ENCODE results near the gene MYO3A. TPM values are rescaled to one million over a fixed set of nuclear protein-coding genes. Genes with fewer than 3 reads are reported as not detected.

The MYO3A gene
- total RNA-seq, 2 experiments from 2014 or later, result not detected

DNA sequence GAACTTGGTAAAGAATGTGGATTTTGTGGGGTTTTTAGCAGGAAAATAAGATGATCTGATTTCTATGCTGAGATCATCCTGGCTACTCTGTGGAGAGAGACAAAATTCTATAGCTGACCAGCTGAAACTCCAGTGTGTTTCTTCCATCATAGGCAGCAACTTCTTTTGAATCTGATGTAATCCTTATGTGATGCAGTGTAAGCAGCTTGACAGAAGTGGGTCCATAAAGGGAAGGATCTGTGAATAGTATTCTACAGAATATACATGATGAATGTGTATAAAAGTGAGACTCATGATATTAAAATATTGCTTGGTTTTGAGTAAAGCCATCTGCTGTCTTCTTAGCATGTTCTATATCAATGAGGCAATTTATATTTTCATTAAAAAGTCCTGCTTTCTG, 4.4 kb downstream of the MYO3A start:
- ATAC-seq (no peak), DNase-seq (no peak)
- ChIA-PET CTCF (no interaction called here), POLR2A (no interaction called here)
- Mint-ChIP-seq H3K4me1 (peaks cover 7% of the 10 kb centered on the region), H3K9me3 (ENCODE audit: low read depth) (no peaks in the 10 kb centered on the region), H3K4me3 (no peak overlapping the region), H3K27me3 (peaks cover 27% of the 10 kb centered on the region), H3K36me3 (ENCODE audit: low read depth) (no peaks in the 10 kb centered on the region), H3K27ac (no peak overlapping the region)
- intact Hi-C loops (cut with DNase I, micrococcal nuclease), result no loop called here

DNA sequence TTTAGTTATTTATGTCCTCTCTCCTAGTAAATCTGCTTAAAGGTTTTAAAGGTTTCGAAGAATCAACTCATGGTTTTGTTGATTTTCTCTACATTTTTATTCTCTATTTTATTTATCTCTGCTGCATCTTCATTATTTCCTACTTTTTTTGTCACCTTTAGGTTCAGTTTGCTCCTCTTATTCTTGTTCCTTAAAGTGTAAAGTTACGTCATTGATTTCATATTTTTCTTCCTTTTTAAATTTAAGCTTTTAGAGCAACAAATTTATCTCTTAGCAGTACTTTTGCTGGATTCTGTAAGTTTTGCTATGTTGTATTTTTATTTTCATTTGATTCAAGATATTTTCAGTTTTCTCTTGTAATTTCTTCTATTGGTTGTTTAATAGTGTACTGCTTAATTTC, 10.7 kb downstream of the MYO3A start:
- ChIA-PET CTCF (no interaction called here), POLR2A (no interaction called here)
- H3K4me1 Mint-ChIP-seq, result no peaks in the 10 kb centered on the region
- no peak for DNase-seq
- H3K9me3 Mint-ChIP-seq (ENCODE audit: low read depth), result peaks cover 11% of the 10 kb centered on the region
- no peaks in the 10 kb centered on the region for H3K36me3 Mint-ChIP-seq (ENCODE audit: low read depth)
- no peak overlapping the region for H3K27ac Mint-ChIP-seq
- no peak for ATAC-seq
- peaks cover 19% of the 10 kb centered on the region for H3K27me3 Mint-ChIP-seq
- intact Hi-C loops (cut with DNase I, micrococcal nuclease), result no loop called here
- no peak overlapping the region for H3K4me3 Mint-ChIP-seq

GRCh38 chr10:25952857-25953256, 18.8 kb downstream of the MYO3A start:
- Mint-ChIP-seq H3K27ac (no peak overlapping the region), H3K4me1 (no peaks in the 10 kb centered on the region), H3K4me3 (no peak overlapping the region), H3K9me3 (ENCODE audit: low read depth) (peaks cover 4% of the 10 kb centered on the region), H3K36me3 (ENCODE audit: low read depth) (no peaks in the 10 kb centered on the region), H3K27me3 (peaks cover 10% of the 10 kb centered on the region)
- CTCF ChIA-PET, result no interaction called here
- no peak for DNase-seq
- POLR2A ChIA-PET, result no interaction called here
- intact Hi-C loops (cut with DNase I, micrococcal nuclease), result no loop called here
- no peak for ATAC-seq

DNA sequence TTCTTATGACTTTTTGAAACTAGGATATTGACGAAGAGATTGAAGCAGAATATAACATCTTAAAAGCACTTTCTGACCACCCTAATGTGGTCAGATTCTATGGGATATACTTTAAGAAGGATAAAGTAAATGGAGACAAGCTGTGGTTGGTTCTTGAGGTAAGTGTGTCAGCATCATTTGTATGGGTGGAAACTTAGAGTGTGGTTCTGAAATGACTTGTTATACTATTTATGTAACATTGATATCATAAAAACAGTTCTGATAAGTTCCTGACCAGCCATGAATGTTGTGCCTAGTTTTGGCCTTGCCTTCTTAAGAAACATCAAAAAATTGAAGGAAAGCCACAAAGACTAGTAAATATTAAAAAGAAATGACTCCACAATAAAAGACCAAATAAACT, 20.8 kb downstream of the MYO3A start:
- Mint-ChIP-seq H3K4me1 (no peaks in the 10 kb centered on the region), H3K4me3 (no peak overlapping the region), H3K27me3 (peaks cover 11% of the 10 kb centered on the region), H3K27ac (no peak overlapping the region), H3K36me3 (ENCODE audit: low read depth) (no peaks in the 10 kb centered on the region), H3K9me3 (ENCODE audit: low read depth) (peaks cover 4% of the 10 kb centered on the region)
- intact Hi-C loops (cut with DNase I, micrococcal nuclease), result no loop called here
- no peak for ATAC-seq
- DNase-seq, result no peak
- ChIA-PET POLR2A (no interaction called here), CTCF (no interaction called here)

DNA sequence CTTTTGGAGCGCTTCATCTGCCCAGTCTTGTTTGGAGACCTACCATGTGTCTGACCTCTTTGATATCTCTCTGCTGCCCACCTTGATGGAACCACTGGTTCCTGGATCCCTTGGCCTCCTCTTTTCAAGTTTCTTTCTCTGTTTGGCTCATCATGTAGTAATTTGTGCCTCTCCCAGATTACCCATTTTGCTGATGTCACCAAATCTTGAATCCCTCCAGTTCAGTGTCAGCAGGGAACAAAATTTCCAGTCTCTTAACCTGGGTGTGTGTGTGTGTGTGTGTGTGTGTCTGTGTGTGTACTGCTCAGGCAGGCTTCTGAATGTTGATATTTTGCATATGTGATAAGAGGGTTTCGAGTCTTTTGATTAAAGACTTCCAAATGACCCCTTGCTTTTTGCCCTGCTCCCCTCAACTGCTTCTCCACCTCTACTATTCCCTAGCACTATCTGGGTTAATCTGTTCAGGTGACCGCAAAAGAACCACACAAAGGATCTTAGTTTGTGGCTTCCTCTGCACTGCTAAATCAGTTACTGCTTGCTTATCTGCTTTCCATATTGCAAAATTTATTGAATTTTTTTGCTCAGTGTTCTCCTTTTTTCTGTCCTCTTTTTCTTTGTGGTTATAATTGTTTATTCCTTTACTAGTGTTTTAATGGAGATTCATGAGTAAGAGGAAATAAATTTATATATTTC, 25.7 kb downstream of the MYO3A start:
- Mint-ChIP-seq H3K4me1 (no peaks in the 10 kb centered on the region), H3K4me3 (no peak overlapping the region), H3K36me3 (ENCODE audit: low read depth) (no peaks in the 10 kb centered on the region), H3K27me3 (peaks cover 8% of the 10 kb centered on the region), H3K27ac (no peak overlapping the region), H3K9me3 (ENCODE audit: low read depth) (peaks cover 4% of the 10 kb centered on the region)
- ATAC-seq, result no peak
- ChIA-PET CTCF (no interaction called here), POLR2A (no interaction called here)
- no peak for DNase-seq
- intact Hi-C loops (cut with DNase I, micrococcal nuclease), result no loop called here

- POLR2A ChIA-PET, result no interaction called here
- Mint-ChIP-seq H3K27ac (no peak overlapping the region), H3K9me3 (ENCODE audit: low read depth) (no peaks in the 10 kb centered on the region), H3K27me3 (peaks cover 14% of the 10 kb centered on the region), H3K4me1 (no peaks in the 10 kb centered on the region), H3K4me3 (no peak overlapping the region), H3K36me3 (ENCODE audit: low read depth) (no peaks in the 10 kb centered on the region)
- ATAC-seq, result no peak
- intact Hi-C loops (cut with DNase I, micrococcal nuclease), result no loop called here
- DNase-seq, result no peak
- CTCF ChIA-PET, result no interaction called here
Observed at GRCh38 chr10:25965584-25965983, 31.6 kb downstream of the MYO3A start.

DNA sequence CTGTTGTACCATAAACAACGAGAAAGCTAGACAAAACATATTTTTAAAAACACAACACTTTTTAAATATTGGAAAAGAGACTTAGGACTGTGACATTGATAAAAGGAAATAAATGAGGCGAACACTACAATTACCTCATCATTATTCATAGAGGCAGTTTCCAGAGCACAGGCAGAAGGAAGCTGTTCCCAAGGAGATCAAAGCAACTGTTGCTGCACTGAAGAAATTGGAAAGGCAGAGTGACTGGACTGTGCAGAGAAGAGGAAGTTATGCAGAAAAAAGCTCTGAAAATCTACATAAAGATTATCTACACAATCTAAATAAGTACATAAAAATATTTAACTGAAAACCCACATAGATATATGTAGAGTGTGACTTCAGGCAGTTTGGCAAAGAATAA, 32.8 kb downstream of the MYO3A start:
- DNase-seq, result no peak
- ChIA-PET CTCF (no interaction called here), POLR2A (no interaction called here)
- peaks cover 13% of the 10 kb centered on the region for H3K27me3 Mint-ChIP-seq
- no peaks in the 10 kb centered on the region for H3K9me3 Mint-ChIP-seq (ENCODE audit: low read depth)
- no peak for ATAC-seq
- intact Hi-C loops (cut with DNase I, micrococcal nuclease), result no loop called here
- no peaks in the 10 kb centered on the region for H3K4me1 Mint-ChIP-seq
- H3K36me3 Mint-ChIP-seq (ENCODE audit: low read depth), result no peaks in the 10 kb centered on the region
- no peak overlapping the region for H3K4me3 Mint-ChIP-seq
- no peak overlapping the region for H3K27ac Mint-ChIP-seq

DNA sequence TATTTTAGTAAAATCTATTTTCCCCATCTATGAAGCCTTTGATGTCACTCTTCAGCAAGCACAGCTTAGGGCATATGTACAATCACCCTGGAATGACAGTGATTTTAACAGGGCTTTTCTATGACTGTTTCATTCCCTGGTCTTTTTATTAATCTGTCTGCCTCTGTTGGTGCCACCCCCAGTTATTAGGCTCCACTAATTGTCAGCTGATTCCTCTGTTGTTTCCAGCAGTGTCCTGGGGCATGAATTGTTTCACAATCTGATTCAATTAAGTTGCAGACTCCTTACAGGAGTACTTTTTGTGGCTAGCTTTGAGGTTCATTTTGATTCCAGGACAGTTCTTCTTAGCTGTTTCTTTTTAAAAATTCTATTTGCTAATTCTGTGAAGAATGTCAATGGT, 38.6 kb downstream of the MYO3A start:
- Mint-ChIP-seq H3K27ac (no peak overlapping the region), H3K9me3 (ENCODE audit: low read depth) (no peaks in the 10 kb centered on the region), H3K4me1 (no peaks in the 10 kb centered on the region), H3K36me3 (ENCODE audit: low read depth) (no peaks in the 10 kb centered on the region), H3K4me3 (no peak overlapping the region), H3K27me3 (peaks cover 5% of the 10 kb centered on the region)
- intact Hi-C loops (cut with DNase I, micrococcal nuclease), result no loop called here
- CTCF ChIA-PET, result no interaction called here
- no peak for DNase-seq
- POLR2A ChIA-PET, result no interaction called here
- no peak for ATAC-seq

DNA sequence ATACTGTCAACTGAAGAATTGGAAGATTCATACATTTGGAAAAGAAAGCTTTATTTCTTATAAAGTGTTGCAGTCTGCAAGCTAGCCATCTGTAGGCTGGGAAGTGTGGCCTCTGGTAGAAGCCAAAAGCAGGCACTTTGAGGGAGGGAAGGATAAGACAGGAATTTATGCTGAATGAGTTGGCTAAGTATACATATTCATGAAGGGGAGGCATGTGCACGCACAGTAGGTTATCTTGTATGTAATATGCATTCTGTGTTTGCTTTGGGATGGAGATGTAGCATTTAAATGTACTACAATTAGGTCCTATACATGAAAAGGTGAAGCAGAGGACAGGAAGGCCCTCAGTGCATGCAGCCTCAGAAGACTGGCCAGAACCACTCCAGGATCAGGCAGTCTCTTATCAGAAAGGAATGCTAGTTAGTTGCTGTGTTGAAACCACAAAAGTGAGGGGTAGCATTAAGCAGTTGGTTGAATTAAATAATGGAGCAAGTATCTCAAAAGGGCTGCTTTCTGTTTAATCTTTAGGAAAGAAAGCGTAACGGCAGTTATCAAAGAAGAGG, 40.9 kb downstream of the MYO3A start:
- ATAC-seq (no peak), DNase-seq (no peak)
- H3K36me3 Mint-ChIP-seq (ENCODE audit: low read depth), result no peaks in the 10 kb centered on the region
- H3K9me3 Mint-ChIP-seq (ENCODE audit: low read depth), result no peaks in the 10 kb centered on the region
- ChIA-PET CTCF (no interaction called here), POLR2A (no interaction called here)
- no peak overlapping the region for H3K4me3 Mint-ChIP-seq
- H3K27ac Mint-ChIP-seq, result no peak overlapping the region
- intact Hi-C loops (cut with DNase I, micrococcal nuclease), result no loop called here
- peaks cover 2% of the 10 kb centered on the region for H3K27me3 Mint-ChIP-seq
- H3K4me1 Mint-ChIP-seq, result no peaks in the 10 kb centered on the region

- POLR2A ChIA-PET, result no interaction called here
- no peak for DNase-seq
- Mint-ChIP-seq H3K4me3 (no peak overlapping the region), H3K36me3 (ENCODE audit: low read depth) (no peaks in the 10 kb centered on the region), H3K9me3 (ENCODE audit: low read depth) (no peaks in the 10 kb centered on the region), H3K27ac (no peak overlapping the region), H3K4me1 (no peaks in the 10 kb centered on the region), H3K27me3 (peaks cover 4% of the 10 kb centered on the region)
- intact Hi-C loops (cut with DNase I, micrococcal nuclease), result no loop called here
- no peak for ATAC-seq
- CTCF ChIA-PET, result no interaction called here
Observed at GRCh38 chr10:25978771-25979170, 44.7 kb downstream of the MYO3A start.

DNA sequence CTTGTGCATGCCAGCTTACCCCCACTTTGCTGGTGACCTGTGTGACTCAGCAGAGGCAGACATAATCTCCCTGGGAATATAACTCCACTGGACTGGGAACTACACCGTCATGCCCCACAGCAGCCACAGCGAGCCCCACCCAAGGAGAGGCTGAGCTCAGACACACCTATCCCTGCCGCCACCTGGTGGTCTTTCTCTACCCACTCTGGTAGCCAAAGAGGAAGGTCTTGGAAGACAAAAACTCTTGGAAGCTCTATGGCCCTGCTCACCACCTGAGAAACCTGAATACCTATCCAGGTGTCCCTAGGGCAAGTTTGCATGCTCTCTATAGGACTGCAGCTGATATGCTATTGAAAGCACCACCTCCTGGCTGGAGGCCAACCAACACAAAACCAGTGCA, 48.1 kb downstream of the MYO3A start:
- no peaks in the 10 kb centered on the region for H3K9me3 Mint-ChIP-seq (ENCODE audit: low read depth)
- DNase-seq (no peak), ATAC-seq (no peak)
- no peaks in the 10 kb centered on the region for H3K36me3 Mint-ChIP-seq (ENCODE audit: low read depth)
- H3K4me3 Mint-ChIP-seq, result no peak overlapping the region
- CTCF ChIA-PET, result no interaction called here
- no peaks in the 10 kb centered on the region for H3K4me1 Mint-ChIP-seq
- peaks cover 2% of the 10 kb centered on the region for H3K27me3 Mint-ChIP-seq
- no peak overlapping the region for H3K27ac Mint-ChIP-seq
- intact Hi-C loops (cut with DNase I, micrococcal nuclease), result no loop called here
- POLR2A ChIA-PET, result no interaction called here

GRCh38 chr10:25988583-25988982, 54.6 kb downstream of the MYO3A start:
- H3K9me3 Mint-ChIP-seq (ENCODE audit: low read depth), result no peaks in the 10 kb centered on the region
- DNase-seq (no peak), ATAC-seq (no peak)
- CTCF ChIA-PET, result no interaction called here
- no peak overlapping the region for H3K27ac Mint-ChIP-seq
- POLR2A ChIA-PET, result no interaction called here
- H3K4me3 Mint-ChIP-seq, result no peak overlapping the region
- no peaks in the 10 kb centered on the region for H3K27me3 Mint-ChIP-seq
- no peaks in the 10 kb centered on the region for H3K36me3 Mint-ChIP-seq (ENCODE audit: low read depth)
- no peaks in the 10 kb centered on the region for H3K4me1 Mint-ChIP-seq
- intact Hi-C loops (cut with DNase I, micrococcal nuclease), result no loop called here

- no peak overlapping the region for H3K27ac Mint-ChIP-seq
- CTCF ChIA-PET, result no interaction called here
- intact Hi-C loops (cut with DNase I, micrococcal nuclease), result no loop called here
- H3K4me1 Mint-ChIP-seq, result no peaks in the 10 kb centered on the region
- H3K4me3 Mint-ChIP-seq, result no peak overlapping the region
- no peaks in the 10 kb centered on the region for H3K36me3 Mint-ChIP-seq (ENCODE audit: low read depth)
- ATAC-seq (no peak), DNase-seq (no peak)
- no peaks in the 10 kb centered on the region for H3K27me3 Mint-ChIP-seq
- POLR2A ChIA-PET, result no interaction called here
- H3K9me3 Mint-ChIP-seq (ENCODE audit: low read depth), result no peaks in the 10 kb centered on the region
Observed at GRCh38 chr10:25989951-25990350, 55.9 kb downstream of the MYO3A start.
